ENCODE results near the gene CCR3. TPM values are rescaled to one million over a fixed set of nuclear protein-coding genes. Genes with fewer than 3 reads are reported as not detected.
A peak's percentile ranks its signal among the peaks of the same experiment; 100 is the strongest.

Gene CCR3
- 1 to 10 TPM in 3 of 7 donors, under 1 TPM in 4; 0.52 to 1.7 (median 0.60) TPM for total RNA-seq
- polyA plus RNA-seq: under 1 TPM; 0.10 to 0.28 (median 0.17) TPM
- long read RNA-seq, donor 1, partial matches to known transcripts: 95 of 96 reads
- long read RNA-seq, donor 1, other reads (novel, unspliced or antisense): 0 of 96 reads
- long read RNA-seq, donor 2: 0 reads

DNA sequence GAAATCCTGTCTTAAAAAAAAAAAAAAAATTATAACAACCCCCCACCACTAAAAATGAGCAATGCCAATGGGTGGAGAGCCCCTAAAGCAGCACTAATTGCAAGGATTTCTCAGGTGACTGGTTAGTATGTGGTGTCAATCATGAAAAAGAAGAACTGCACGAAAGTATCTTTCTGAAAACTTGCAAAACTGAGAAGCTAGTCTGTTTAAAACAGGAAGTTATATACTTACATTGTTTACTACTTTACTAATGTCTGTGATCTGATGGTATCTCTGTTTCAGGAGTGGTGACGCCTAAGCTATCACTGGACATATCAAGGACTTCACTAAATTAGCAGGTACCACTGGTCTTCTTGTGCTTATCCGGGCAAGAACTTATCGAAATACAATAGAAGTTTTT is at the start of gene CCR3:
Gene CCR3 (plus strand): TSS at position 341 of the 400 bp plus-strand sequence. CDS start 22,699 bp downstream, outside the sequence.
- Histone ChIP-seq H3K4me1 (peaks cover 0 to 15% (median 9%) of the 10 kb centered on the region in 6 donors), H3K27me3 (replicated peaks in 1 of 7) (no peaks in the 10 kb centered on the region), H3K9me3 (no peaks in the 10 kb centered on the region), H3K36me3 (no peaks in the 10 kb centered on the region), H3K4me3 (peak within 1 kb of the TSS in 1 of 8 donors; percentile 22), H3K27ac (peak within 1 kb of the TSS in 5 of 8 donors; percentile 8 to 62 (median 55))
- DNase-seq: no peak
- intact Hi-C loops (cut with DNase I; ENCODE audit: low total_unique reads): no loop called here
- WGBS, 5 donors: 58 to 68% (median 60%) methylated on average over 4 of the region's 4 CpGs
- TF ChIP-seq, protein P1, sequence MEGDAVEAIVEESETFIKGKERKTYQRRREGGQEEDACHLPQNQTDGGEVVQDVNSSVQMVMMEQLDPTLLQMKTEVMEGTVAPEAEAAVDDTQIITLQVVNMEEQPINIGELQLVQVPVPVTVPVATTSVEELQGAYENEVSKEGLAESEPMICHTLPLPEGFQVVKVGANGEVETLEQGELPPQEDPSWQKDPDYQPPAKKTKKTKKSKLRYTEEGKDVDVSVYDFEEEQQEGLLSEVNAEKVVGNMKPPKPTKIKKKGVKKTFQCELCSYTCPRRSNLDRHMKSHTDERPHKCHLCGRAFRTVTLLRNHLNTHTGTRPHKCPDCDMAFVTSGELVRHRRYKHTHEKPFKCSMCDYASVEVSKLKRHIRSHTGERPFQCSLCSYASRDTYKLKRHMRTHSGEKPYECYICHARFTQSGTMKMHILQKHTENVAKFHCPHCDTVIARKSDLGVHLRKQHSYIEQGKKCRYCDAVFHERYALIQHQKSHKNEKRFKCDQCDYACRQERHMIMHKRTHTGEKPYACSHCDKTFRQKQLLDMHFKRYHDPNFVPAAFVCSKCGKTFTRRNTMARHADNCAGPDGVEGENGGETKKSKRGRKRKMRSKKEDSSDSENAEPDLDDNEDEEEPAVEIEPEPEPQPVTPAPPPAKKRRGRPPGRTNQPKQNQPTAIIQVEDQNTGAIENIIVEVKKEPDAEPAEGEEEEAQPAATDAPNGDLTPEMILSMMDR (IDR thresholded peaks at IDR 0.05 in 8 of 11, conservative IDR thresholded peaks at IDR 0.05 in 3 of 11): no peak
- TF ChIP-seq POLR2A (IDR thresholded peaks at IDR 0.05): no peak
- TF ChIP-seq POLR2AphosphoS5 (IDR thresholded peaks at IDR 0.05): no peak

DNA sequence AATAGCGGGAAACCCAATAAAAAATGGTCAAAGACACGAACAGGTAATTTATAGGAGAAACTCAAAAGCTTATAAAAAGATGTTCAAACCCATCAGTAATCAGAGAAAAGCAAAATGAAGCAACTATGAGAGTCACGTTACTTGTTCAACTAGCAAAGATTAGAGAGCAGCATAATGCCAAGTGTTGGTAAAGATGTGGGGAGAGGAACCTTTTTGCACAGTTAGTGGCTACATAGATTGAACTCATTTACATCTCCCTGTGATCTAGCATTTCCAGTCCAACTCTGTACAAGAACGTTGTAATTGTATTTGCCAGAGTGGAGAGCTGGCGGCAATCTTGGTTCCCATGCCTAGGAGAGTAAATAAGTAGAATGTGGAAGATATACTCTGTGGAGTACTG is 49.3 kb upstream of the CCR3 start:
- Histone ChIP-seq H3K9me3 (peaks cover 0 to 32% (median 26%) of the 10 kb centered on the region in 8 donors), H3K4me1 (peaks cover 0 to 14% (median 5%) of the 10 kb centered on the region in 6 donors), H3K27me3 (replicated peaks in 1 of 7) (no peaks in the 10 kb centered on the region), H3K4me3 (no peak overlapping the region), H3K27ac (peak overlapping the region in 2 of 8 donors; percentile 24 to 28), H3K36me3 (no peaks in the 10 kb centered on the region)
- TF ChIP-seq, protein P1 (IDR thresholded peaks at IDR 0.05 in 8 of 11, conservative IDR thresholded peaks at IDR 0.05 in 3 of 11): no peak
- no peak for TF ChIP-seq POLR2AphosphoS5 (IDR thresholded peaks at IDR 0.05)
- TF ChIP-seq POLR2A (IDR thresholded peaks at IDR 0.05): no peak
- DNase-seq: no peak
- intact Hi-C loops (cut with DNase I; ENCODE audit: low total_unique reads): no loop called here
- 83 to 93% (median 91%) methylated on average over 5 of the region's 5 CpGs for WGBS, 5 donors

GRCh38 chr3:46193436-46193835 is 48.8 kb upstream of the CCR3 start:
- peaks cover 0 to 37% (median 26%) of the 10 kb centered on the region in 8 donors for H3K9me3 ChIP-seq

More at GRCh38 chr3:46193436-46193835, 48.8 kb upstream of the CCR3 start:
- Histone ChIP-seq H3K27me3 (replicated peaks in 1 of 7) (no peaks in the 10 kb centered on the region), H3K36me3 (no peaks in the 10 kb centered on the region), H3K4me3 (no peak overlapping the region), H3K4me1 (peaks cover 0 to 11% (median 2%) of the 10 kb centered on the region in 6 donors), H3K27ac (peak overlapping the region in 2 of 8 donors; percentile 14 to 35)
- TF ChIP-seq POLR2AphosphoS5 (IDR thresholded peaks at IDR 0.05) (no peak), POLR2A (IDR thresholded peaks at IDR 0.05) (no peak)
- TF ChIP-seq, protein P1 (IDR thresholded peaks at IDR 0.05 in 8 of 11, conservative IDR thresholded peaks at IDR 0.05 in 3 of 11): no peak
- DNase-seq: no peak
- WGBS, 5 donors: 34 to 73% (median 60%) methylated on average over 1 of the region's 1 CpG
- intact Hi-C loops (cut with DNase I; ENCODE audit: low total_unique reads): no loop called here

Data from spleen (tissue), 13 donors.